GM10248 (cell line): ENCODE measurements around the gene ZBTB32.

Experiments used
- CTCF ChIA-PET: fragments of 300-600 bp; sonication (Branson Sonifier 250); formaldehyde crosslinking; extraction: SDS; loops from one replicate; lab custom pipeline; 2021; ENCODE audit warnings: antibody characterized with exemption; lab: Yijun Ruan, JAX
- POLR2A ChIA-PET: fragments of 350-650 bp; sonication (Branson Sonifier 250); formaldehyde crosslinking; extraction: SDS; loops from one replicate; lab custom pipeline; 2020; ENCODE audit warnings: antibody characterized with exemption; lab: Yijun Ruan, JAX
- DNase-seq: peaks from one replicate; pipeline ENCODE4 v3.0.0; 2012; ENCODE audit errors: extremely low spot score
- CTCF ChIP-seq: IDR thresholded peaks from 2 replicates; pipeline ENCODE4 v1.5.1; 2012; ENCODE audit warnings: mild to moderate bottlenecking, low read depth; ENCODE audit errors: extremely low read depth, missing control alignments, control extremely low read depth

ZBTB32 gene

GRCh38 chr19:35713506-35713850, 9.1 kb downstream of the ZBTB32 start:
- CTCF ChIA-PET, result interaction anchor here (2.1 to 6.0 kb wide), 3 partner anchors 14 to 218 kb away, joined by 6 to 184 read pairs (median 23); partner anchors contain the start of gene ZBTB32
- POLR2A ChIA-PET, result interaction anchor here (0.7 to 5.0 kb wide), 4 partner anchors 11 to 39 kb away, joined by 3 to 42 read pairs (median 5); no protein-coding TSS in a partner anchor
- DNase-seq, result no peak
- TF ChIP-seq CTCF, result no peak

GRCh38 chr19:35713904-35714495, 9.6 kb downstream of the ZBTB32 start:
- ChIA-PET POLR2A (interaction anchor here (1.1 to 5.0 kb wide), 2 partner anchors 12 to 19 kb away, joined by 3 to 42 read pairs; no protein-coding TSS in a partner anchor), CTCF (interaction anchor here (0.7 to 6.0 kb wide), 6 partner anchors 14 to 217 kb away, joined by 3 to 184 read pairs (median 4); partner anchors contain the start of gene ZBTB32)
- DNase-seq, result no peak
- TF ChIP-seq CTCF, result no peak

GRCh38 chr19:35714601-35715354, 10.4 kb downstream of the ZBTB32 start:
- ChIA-PET CTCF (interaction anchor here (0.7 to 6.0 kb wide), 8 partner anchors 15 to 216 kb away, joined by 3 to 184 read pairs (median 4); partner anchors contain the start of genes PSENEN, U2AF1L4 and ZBTB32), POLR2A (interaction anchor here (5.0 kb wide), 1 partner anchor 12 kb away, joined by 42 read pairs; no protein-coding TSS in a partner anchor)
- peak; percentile 45 for TF ChIP-seq CTCF
- peak; percentile 57 for DNase-seq

- no peak for DNase-seq
- no peak for TF ChIP-seq CTCF
- CTCF ChIA-PET, result interaction anchor here (1.0 to 6.0 kb wide), 7 partner anchors 16 to 167 kb away, joined by 3 to 184 read pairs (median 4); partner anchors contain the start of genes LIN37, PSENEN, U2AF1L4 and ZBTB32
- POLR2A ChIA-PET, result interaction anchor here (0.7 kb wide), 1 partner anchor 19 kb away, joined by 4 read pairs; no protein-coding TSS in a partner anchor
These were observed 11.0 kb downstream of the ZBTB32 start for GRCh38 chr19:35715355-35715809.

GRCh38 chr19:35715981-35716800, 11.8 kb downstream of the ZBTB32 start:
- CTCF ChIA-PET, result interaction anchor here (1.1 to 6.0 kb wide), 3 partner anchors 17 to 32 kb away, joined by 3 to 184 read pairs (median 4); partner anchors contain the start of genes LIN37, PSENEN, U2AF1L4 and ZBTB32
- POLR2A ChIA-PET, result interaction anchor here (0.7 kb wide), 1 partner anchor 20 kb away, joined by 4 read pairs; no protein-coding TSS in a partner anchor
- DNase-seq, result no peak
- TF ChIP-seq CTCF, result no peak
